ACHN (cell line): ENCODE measurements around the gene PARN.
"Not testable (repeated sequence)": the region's sequence is repeated elsewhere in the genome, so short reads cannot be mapped to it uniquely, and the experiment has no call there.

Experiments used
- DNase-seq: peaks from one replicate; pipeline ENCODE4 v3.0.0-alpha.2; 2015
- in situ Hi-C: cut with HindIII; loops from 2 replicates; pipeline ENCODE4 v1.10.0; 2017; ENCODE audit warnings: low sequenced_read_pairs, low pct_ligation_motif_present, low pct_unique_long_range_greater_than_20kb

The PARN gene

GRCh38 chr16:14629919-14630619 is at the start of gene PARN:
TSS of gene PARN (minus strand) at chr16:14630260. CDS start at chr16:14630125, 135 bp downstream.
- in situ Hi-C loops, result no loop called here
- DNase-seq, result peak; percentile 99

- in situ Hi-C loops, result no loop called here
- no peak for DNase-seq
Observed at GRCh38 chr16:14678748-14679497, 48.9 kb upstream of the PARN start.

- in situ Hi-C loops, result no loop called here
- DNase-seq, result no peak
Observed at GRCh38 chr16:14677627-14678026, 47.6 kb upstream of the PARN start.

GRCh38 chr16:14676633-14677032 is 46.6 kb upstream of the PARN start:
- in situ Hi-C loops, result no loop called here
- no peak for DNase-seq

- DNase-seq, result no peak
- in situ Hi-C loops, result no loop called here
Observed at GRCh38 chr16:14672403-14672971, 42.4 kb upstream of the PARN start.

- no peak for DNase-seq
Observed at GRCh38 chr16:14669776-14670175, 39.7 kb upstream of the PARN start.

GRCh38 chr16:14668556-14669223 is 38.6 kb upstream of the PARN start:
- in situ Hi-C loops, result no loop called here
- DNase-seq, result no peak

More at GRCh38 chr16:14669776-14670175, 39.7 kb upstream of the PARN start:
- in situ Hi-C loops, result no loop called here

GRCh38 chr16:14667347-14668266 is 37.5 kb upstream of the PARN start:
- DNase-seq, result no peak
- in situ Hi-C loops, result no loop called here

GRCh38 chr16:14658063-14658462 is 28.0 kb upstream of the PARN start:
- in situ Hi-C loops, result no loop called here
- DNase-seq, result peak; percentile 61

GRCh38 chr16:14652726-14653125 is 22.7 kb upstream of the PARN start:
- in situ Hi-C loops, result no loop called here
- DNase-seq, result no peak

- DNase-seq, result no peak
- in situ Hi-C loops, result no loop called here
Observed at GRCh38 chr16:14650629-14651028, 20.6 kb upstream of the PARN start.

- DNase-seq, result no peak
- in situ Hi-C loops, result no loop called here
Observed at GRCh38 chr16:14649816-14650215, 19.8 kb upstream of the PARN start.

GRCh38 chr16:14641926-14642325 is 11.9 kb upstream of the PARN start:
- DNase-seq, result no peak
- in situ Hi-C loops, result no loop called here

- in situ Hi-C loops, result no loop called here
Observed at GRCh38 chr16:14641206-14641605, 11.1 kb upstream of the PARN start.

GRCh38 chr16:14640538-14640937 is 10.5 kb upstream of the PARN start:
- no peak for DNase-seq
- in situ Hi-C loops, result no loop called here

More at GRCh38 chr16:14641206-14641605, 11.1 kb upstream of the PARN start:
- DNase-seq, result no peak

GRCh38 chr16:14636951-14637240 is 6.8 kb upstream of the PARN start:
- in situ Hi-C loops, DNase-seq: not testable (repeated sequence)

- DNase-seq, result peak; percentile 34
- in situ Hi-C loops, result not testable (repeated sequence)
Observed at GRCh38 chr16:14636179-14636950, 6.3 kb upstream of the PARN start.
